ENCODE measurements around the gene TMC6.

GRCh38 chr17:78111016-78111726 lies 17.4 kb downstream of the TMC6 start:
- TF ChIP-seq CTCF (conservative IDR thresholded peaks at IDR 0.05; ENCODE audit: low read length) (no peak), EZH2phosphoT487 (IDR thresholded peaks at IDR 0.05; ENCODE audit: borderline replicate concordance) (no peak)

Measured in Loucy (cell line).